ENCODE measurements around the gene NRGN.

The NRGN gene

GRCh38 chr11:124739479-124740276, at the start of gene NRGN:
Gene NRGN (plus strand): TSS chr11:124739942. CDS start chr11:124740085, 143 bp downstream.
- DNase-seq (ENCODE audit: low read depth in 1 of 2, low spot score in 1 of 2): peak; percentile 63 to 68

GRCh38 chr11:124693142-124693541, 46.6 kb upstream of the NRGN start:
- no peak for DNase-seq (ENCODE audit: low read depth in 1 of 2, low spot score in 1 of 2)

GRCh38 chr11:124699547-124699946, 40.2 kb upstream of the NRGN start:
- DNase-seq (ENCODE audit: low read depth in 1 of 2, low spot score in 1 of 2): no peak

- DNase-seq (ENCODE audit: low read depth in 1 of 2, low spot score in 1 of 2): no peak
These were observed 39.7 kb upstream of the NRGN start for GRCh38 chr11:124700028-124700427.

- no peak for DNase-seq (ENCODE audit: low read depth in 1 of 2, low spot score in 1 of 2)
These were observed 31.9 kb upstream of the NRGN start for GRCh38 chr11:124707829-124708228.

GRCh38 chr11:124712392-124712791, 27.4 kb upstream of the NRGN start:
- DNase-seq (ENCODE audit: low read depth in 1 of 2, low spot score in 1 of 2): no peak

- no peak for DNase-seq (ENCODE audit: low read depth in 1 of 2, low spot score in 1 of 2)
These were observed 23.2 kb upstream of the NRGN start for GRCh38 chr11:124716591-124716990.

- no peak for DNase-seq (ENCODE audit: low read depth in 1 of 2, low spot score in 1 of 2)
These were observed 22.3 kb upstream of the NRGN start for GRCh38 chr11:124717421-124717785.

GRCh38 chr11:124717786-124718651, 21.7 kb upstream of the NRGN start:
- no peak for DNase-seq (ENCODE audit: low read depth in 1 of 2, low spot score in 1 of 2)

- DNase-seq (ENCODE audit: low read depth in 1 of 2, low spot score in 1 of 2): no peak
These were observed 20.9 kb upstream of the NRGN start for GRCh38 chr11:124718801-124719200.

GRCh38 chr11:124719534-124719933, 20.2 kb upstream of the NRGN start:
- DNase-seq (ENCODE audit: low read depth in 1 of 2, low spot score in 1 of 2): no peak

- no peak for DNase-seq (ENCODE audit: low read depth in 1 of 2, low spot score in 1 of 2)
These were observed 17.6 kb upstream of the NRGN start for GRCh38 chr11:124722176-124722575.

GRCh38 chr11:124724979-124725718, 14.6 kb upstream of the NRGN start:
- no peak for DNase-seq (ENCODE audit: low read depth in 1 of 2, low spot score in 1 of 2)

GRCh38 chr11:124725719-124726105, 14.0 kb upstream of the NRGN start:
- DNase-seq (ENCODE audit: low read depth in 1 of 2, low spot score in 1 of 2): no peak

- no peak for DNase-seq (ENCODE audit: low read depth in 1 of 2, low spot score in 1 of 2)
These were observed 12.3 kb upstream of the NRGN start for GRCh38 chr11:124727474-124727873.

- DNase-seq (ENCODE audit: low read depth in 1 of 2, low spot score in 1 of 2): no peak
These were observed 11.6 kb upstream of the NRGN start for GRCh38 chr11:124728134-124728533.

GRCh38 chr11:124729571-124729970, 10.2 kb upstream of the NRGN start:
- no peak for DNase-seq (ENCODE audit: low read depth in 1 of 2, low spot score in 1 of 2)

- DNase-seq (ENCODE audit: low read depth in 1 of 2, low spot score in 1 of 2): no peak
These were observed 7.5 kb upstream of the NRGN start for GRCh38 chr11:124732230-124732629.

GRCh38 chr11:124736736-124737135, 3.0 kb upstream of the NRGN start:
- DNase-seq (ENCODE audit: low read depth in 1 of 2, low spot score in 1 of 2): no peak

GRCh38 chr11:124737638-124738305, 2.0 kb upstream of the NRGN start:
- no peak for DNase-seq (ENCODE audit: low read depth in 1 of 2, low spot score in 1 of 2)

Measured in activated T-helper 1 cell treated with anti-CD3 and anti-CD28 coated beads, Interleukin-2, amount 50 U/mL, for 16 hours (primary cell).